Upper lobe of left lung (tissue), 4 donors: ENCODE measurements around the gene PHLPP2.

ENCODE experiments used
- EP300 ChIP-seq, 4 donors: sonication (generic); formaldehyde crosslinking; IDR thresholded peaks; one replicate each; pipeline ENCODE4 v1.5.1; 2017; ENCODE audit warnings: antibody characterized with exemption in 4 of 4, control low read depth in 2 of 4
- POLR2A ChIP-seq, 4 donors: fragments of 450-650 bp; IDR thresholded peaks; one replicate each; pipeline ENCODE4 v1.5.1; 2016 to 2017; ENCODE audit warnings: antibody characterized with exemption in 4 of 4, mild to moderate bottlenecking in 2 of 4
- TF ChIP-seq, protein P1 (sequence below), 6 experiments: fragments of 450-650 bp in 4 of 6; fragments of 200-600 bp in 2 of 6; sonication (generic) in 2 of 6; IDR thresholded peaks; one replicate each; pipeline ENCODE4 v1.5.1; 2016 to 2019; ENCODE audit warnings: antibody characterized with exemption in 6 of 6

- no peak for TF ChIP-seq EP300 (IDR thresholded peaks at IDR 0.05)
- TF ChIP-seq, protein P1, sequence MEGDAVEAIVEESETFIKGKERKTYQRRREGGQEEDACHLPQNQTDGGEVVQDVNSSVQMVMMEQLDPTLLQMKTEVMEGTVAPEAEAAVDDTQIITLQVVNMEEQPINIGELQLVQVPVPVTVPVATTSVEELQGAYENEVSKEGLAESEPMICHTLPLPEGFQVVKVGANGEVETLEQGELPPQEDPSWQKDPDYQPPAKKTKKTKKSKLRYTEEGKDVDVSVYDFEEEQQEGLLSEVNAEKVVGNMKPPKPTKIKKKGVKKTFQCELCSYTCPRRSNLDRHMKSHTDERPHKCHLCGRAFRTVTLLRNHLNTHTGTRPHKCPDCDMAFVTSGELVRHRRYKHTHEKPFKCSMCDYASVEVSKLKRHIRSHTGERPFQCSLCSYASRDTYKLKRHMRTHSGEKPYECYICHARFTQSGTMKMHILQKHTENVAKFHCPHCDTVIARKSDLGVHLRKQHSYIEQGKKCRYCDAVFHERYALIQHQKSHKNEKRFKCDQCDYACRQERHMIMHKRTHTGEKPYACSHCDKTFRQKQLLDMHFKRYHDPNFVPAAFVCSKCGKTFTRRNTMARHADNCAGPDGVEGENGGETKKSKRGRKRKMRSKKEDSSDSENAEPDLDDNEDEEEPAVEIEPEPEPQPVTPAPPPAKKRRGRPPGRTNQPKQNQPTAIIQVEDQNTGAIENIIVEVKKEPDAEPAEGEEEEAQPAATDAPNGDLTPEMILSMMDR (IDR thresholded peaks at IDR 0.05): no peak
- no peak for TF ChIP-seq POLR2A (IDR thresholded peaks at IDR 0.05)
Observed at GRCh38 chr16:71675380-71675779, 49.1 kb downstream of the PHLPP2 start.
